HG03060 (cell line): ENCODE measurements around the gene SNHG17.
"Not testable (repeated sequence)": the region's sequence is repeated elsewhere in the genome, so short reads cannot be mapped to it uniquely, and the experiment has no call there.

Source experiments
- ATAC-seq: cut with Tn5 transposase; IDR thresholded peaks from one replicate; pipeline ENCODE4 v1.9.1; 2021; ENCODE audit warnings: low read depth, moderate number of reproducible peaks; ENCODE audit not compliant: unreplicated experiment

SNHG17 gene

DNA sequence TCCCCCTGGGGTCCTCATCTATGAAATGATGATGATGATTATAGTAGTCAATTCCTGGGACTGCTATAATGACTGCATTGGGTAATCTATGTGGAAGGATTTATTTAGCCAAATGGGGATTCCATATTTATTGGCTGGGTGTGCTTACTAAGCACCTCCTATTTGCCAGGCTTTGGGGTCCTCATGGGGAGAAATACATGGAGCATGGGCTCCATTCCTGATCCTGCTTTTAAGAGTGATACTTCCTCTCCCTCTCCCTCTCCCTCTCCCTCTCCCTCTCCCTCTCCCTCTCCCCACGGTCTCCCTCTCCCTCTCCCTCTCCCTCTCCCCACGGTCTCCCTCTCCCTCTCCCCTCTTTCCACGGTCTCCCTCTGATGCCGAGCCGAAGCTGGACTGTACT lies 57.3 kb downstream of the SNHG17 start:
- not testable (repeated sequence) for ATAC-seq

DNA sequence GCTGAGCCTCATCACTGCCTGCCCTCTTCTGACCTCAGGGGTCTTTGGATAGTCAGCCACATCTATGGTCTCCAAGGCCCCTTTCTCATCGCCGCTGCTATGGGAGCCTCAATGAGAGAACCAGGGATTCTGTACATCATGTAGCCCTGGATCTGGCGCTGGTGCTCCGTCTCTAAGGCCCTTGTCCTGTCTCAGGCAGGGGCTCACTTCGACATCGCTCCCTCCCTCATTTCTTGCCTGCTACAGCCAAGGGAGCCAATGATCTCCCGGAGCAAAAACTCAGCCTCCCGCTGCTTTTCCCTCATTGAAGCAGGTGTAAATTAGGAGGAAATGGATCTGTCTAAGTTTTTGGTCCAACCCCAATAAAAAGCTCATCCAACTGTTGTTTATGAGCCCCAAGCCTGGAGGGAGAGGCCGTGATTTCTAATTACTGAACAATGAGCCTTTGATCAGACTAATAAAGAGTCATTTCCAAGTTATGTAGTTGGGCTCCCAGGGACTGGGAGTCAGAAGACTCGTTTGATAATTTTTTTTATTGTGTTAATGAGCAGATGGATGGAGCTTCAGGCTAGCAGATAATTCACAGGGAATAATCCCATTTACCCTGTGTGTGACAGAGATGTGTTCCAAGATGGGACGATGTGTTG lies 58.0 kb downstream of the SNHG17 start:
- ATAC-seq = no peak

DNA sequence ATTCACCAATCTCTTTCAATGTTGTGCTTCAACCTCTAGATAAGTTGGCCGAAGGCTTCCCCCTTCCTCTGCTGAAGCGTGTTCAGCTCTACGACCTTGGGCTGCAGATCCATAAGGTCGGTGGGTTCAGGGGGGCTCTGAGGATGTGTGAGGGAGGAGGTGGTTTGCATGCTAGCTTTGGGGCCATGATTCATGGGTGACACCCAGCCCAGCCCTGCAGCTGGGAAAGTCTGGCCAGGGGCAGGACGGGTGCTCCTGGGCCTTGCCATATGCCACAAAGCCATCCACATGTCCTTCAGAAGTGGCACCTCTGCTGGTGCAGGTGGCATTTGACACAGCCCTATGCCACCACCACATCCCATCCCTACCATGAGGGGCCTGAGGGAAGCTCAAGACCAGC lies 61.2 kb downstream of the SNHG17 start:
- no peak for ATAC-seq

DNA sequence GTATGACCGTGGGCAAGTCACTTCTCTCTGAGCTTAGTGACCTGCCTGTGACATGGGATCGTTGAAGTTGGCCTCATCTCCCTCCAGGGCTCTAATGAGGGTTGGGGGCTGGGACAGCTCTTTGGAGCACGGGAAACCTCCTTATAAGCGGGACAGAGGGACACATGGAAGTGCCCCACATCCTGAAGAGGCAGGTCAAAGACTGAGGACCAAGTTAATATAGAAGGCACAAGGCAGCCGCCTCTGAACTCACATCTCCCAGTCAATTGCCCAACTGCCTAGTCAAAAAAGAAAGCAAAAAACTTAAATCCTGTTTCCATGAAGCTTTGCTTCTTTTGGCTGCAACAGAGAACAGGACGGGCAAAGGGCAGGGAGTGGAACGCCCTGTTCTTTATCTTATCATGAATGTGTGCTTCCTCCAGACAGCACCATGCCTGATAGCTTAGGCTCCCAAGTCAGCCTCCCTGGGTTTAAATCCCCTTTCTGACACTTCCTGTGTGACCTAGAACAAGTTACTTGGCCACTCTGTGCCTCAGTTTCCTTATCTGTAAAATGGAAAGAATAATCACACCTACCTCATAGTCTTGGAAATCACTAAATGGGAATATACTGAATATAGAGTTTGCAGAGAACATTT lies 61.8 kb downstream of the SNHG17 start:
- ATAC-seq = no peak

DNA sequence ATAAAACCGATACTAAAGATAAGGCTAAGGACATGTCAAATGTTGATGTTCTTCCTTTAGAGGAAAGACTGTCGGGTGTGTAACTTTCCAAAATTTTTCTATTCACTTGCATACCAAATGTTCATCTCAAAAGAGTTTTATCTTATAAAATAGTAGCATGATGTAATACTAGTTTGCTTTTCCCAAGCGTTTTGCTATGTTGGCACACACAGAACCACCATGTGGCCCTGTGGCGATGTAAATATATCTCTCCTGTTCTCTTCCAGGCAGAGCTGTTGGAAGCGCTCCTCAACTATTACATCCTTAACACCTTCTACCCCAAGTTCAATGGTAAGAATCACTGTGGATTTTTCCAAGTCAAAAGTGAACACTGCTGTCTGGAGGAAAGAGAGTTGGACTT lies 62.3 kb downstream of the SNHG17 start:
- ATAC-seq = no peak
